C4-2B (cell line): ENCODE results near the gene PDCL2.

Source experiments
- ZFX ChIP-seq: fragments of 450-650 bp; IDR thresholded peaks from 2 replicates; pipeline ENCODE4 v1.6.1; 2017
- TF ChIP-seq, protein P1 (sequence below): fragments of 450-650 bp; conservative IDR thresholded peaks from 2 replicates; pipeline ENCODE4 v1.5.1; 2017; ENCODE audit warnings: mild to moderate bottlenecking

DNA sequence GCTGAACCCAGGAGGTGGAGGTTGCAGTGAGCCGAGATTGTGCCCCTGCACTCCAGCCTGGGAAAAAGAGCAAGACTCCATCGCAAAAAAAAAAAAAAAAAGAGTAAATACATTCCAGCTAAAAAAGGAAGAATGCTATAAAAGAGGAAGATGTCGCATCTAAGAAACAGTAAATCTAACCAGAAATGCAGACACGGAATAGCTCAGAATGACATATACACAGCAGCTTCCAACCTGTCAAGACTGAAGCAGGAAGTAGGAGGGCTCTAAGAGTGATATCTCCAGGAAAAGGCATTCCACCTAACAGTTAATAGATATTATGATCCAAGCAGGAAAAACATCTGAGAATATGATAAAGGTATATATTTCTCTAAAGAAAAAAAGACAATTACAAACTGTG lies 61.4 kb downstream of the PDCL2 start:
- TF ChIP-seq, protein P1, sequence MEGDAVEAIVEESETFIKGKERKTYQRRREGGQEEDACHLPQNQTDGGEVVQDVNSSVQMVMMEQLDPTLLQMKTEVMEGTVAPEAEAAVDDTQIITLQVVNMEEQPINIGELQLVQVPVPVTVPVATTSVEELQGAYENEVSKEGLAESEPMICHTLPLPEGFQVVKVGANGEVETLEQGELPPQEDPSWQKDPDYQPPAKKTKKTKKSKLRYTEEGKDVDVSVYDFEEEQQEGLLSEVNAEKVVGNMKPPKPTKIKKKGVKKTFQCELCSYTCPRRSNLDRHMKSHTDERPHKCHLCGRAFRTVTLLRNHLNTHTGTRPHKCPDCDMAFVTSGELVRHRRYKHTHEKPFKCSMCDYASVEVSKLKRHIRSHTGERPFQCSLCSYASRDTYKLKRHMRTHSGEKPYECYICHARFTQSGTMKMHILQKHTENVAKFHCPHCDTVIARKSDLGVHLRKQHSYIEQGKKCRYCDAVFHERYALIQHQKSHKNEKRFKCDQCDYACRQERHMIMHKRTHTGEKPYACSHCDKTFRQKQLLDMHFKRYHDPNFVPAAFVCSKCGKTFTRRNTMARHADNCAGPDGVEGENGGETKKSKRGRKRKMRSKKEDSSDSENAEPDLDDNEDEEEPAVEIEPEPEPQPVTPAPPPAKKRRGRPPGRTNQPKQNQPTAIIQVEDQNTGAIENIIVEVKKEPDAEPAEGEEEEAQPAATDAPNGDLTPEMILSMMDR = no peak
- TF ChIP-seq ZFX = no peak
